Kidney epithelial cell (primary cell): ENCODE results near the gene GPD1. TPM values are rescaled to one million over a fixed set of nuclear protein-coding genes. Genes with fewer than 3 reads are reported as not detected.
"Not testable (repeated sequence)": the region's sequence is repeated elsewhere in the genome, so short reads cannot be mapped to it uniquely, and the experiment has no call there.

Experiments used
- DNase-seq: peaks from one replicate; pipeline ENCODE4 v3.0.0-alpha.2; 2010; ENCODE audit warnings: low read depth
- H3K27me3 ChIP-seq: 2 replicates; pipeline ENCODE4 v1.6.0; 2011; ENCODE audit warnings: low read length; ENCODE audit not compliant: control insufficient read depth, insufficient read depth
- H3K36me3 ChIP-seq: 2 replicates; pipeline ENCODE4 v1.5.1; 2011; ENCODE audit warnings: low read length; ENCODE audit not compliant: control insufficient read depth, insufficient read depth
- H3K4me3 ChIP-seq: 2 replicates; pipeline ENCODE4 v1.5.1; 2011; ENCODE audit warnings: low read depth, mild to moderate bottlenecking, control low read depth, low read length
- CTCF ChIP-seq: IDR thresholded peaks from 2 replicates; pipeline ENCODE4 v1.5.1; 2011; ENCODE audit warnings: mild to moderate bottlenecking, moderate library complexity, low read length, control low read depth, inconsistent platforms; ENCODE audit not compliant: insufficient read depth, poor library complexity, severe bottlenecking
- total RNA-seq: library from RNA; depleted of rRNA; stranded (reverse); fragments of >200 nt; gene quantifications from 2 replicates; pipeline ENCODE4 v1.2.3, GENCODE V29; 2015

Gene GPD1
- total RNA-seq, 1 donor from 2014 or later: 0.04 TPM

DNA sequence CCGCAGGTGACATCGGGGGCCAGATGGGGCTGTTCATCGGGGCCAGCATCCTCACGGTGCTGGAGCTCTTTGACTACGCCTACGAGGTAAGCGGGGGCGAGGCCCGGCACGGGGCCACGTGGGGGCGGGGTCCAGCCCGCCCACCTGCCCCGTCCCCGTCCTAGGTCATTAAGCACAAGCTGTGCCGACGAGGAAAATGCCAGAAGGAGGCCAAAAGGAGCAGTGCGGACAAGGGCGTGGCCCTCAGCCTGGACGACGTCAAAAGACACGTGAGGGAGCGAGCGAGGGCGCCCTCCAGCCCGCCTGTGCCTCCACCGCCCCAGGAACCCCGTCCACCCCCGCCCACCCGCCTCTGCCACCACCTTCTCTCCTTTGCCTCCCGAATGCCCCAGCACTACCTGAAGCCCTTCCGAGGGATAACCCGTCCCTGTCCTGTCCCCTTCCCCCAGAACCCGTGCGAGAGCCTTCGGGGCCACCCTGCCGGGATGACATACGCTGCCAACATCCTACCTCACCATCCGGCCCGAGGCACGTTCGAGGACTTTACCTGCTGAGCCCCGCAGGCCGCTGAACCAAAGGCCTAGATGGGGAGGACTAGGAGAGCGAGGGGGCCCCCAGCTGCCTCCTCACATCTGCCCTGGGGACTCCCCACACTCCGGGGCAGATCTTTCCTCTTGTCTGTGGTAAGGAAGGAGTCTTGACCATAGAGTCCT lies 22.6 kb upstream of the GPD1 start:
- Histone ChIP-seq H3K36me3 (no peaks in the 10 kb centered on the region), H3K4me3 (no peak overlapping the region), H3K27me3 (peaks cover 3% of the 10 kb centered on the region)
- no peak for DNase-seq
- TF ChIP-seq CTCF: no peak

GRCh38 chr12:50082644-50083043 lies 21.2 kb upstream of the GPD1 start:
- Histone ChIP-seq H3K27me3 (peaks cover 3% of the 10 kb centered on the region), H3K4me3 (no peak overlapping the region), H3K36me3 (no peaks in the 10 kb centered on the region)
- DNase-seq: no peak
- no peak for TF ChIP-seq CTCF

- H3K36me3 ChIP-seq: no peaks in the 10 kb centered on the region
- TF ChIP-seq CTCF: no peak
These were observed 20.5 kb upstream of the GPD1 start for GRCh38 chr12:50083301-50083700.

DNA sequence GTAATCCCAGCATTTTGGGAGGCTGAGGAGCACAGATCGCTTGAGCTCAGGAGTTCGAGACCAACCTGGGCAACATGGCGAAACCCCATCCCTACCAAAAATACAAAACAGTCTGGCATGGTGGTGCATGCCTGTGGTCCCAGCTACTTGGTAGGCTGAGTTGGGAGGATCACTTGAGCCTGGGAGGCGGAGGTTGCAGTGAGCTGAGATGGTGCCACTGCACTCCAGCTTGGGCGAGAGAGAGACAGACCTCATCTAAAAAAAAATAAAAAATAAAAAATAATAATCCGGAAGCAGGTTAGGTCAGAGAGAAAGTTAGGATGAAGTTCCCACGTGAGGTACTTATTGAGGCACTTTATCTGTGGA lies 19.4 kb upstream of the GPD1 start:
- not testable (repeated sequence) for DNase-seq, H3K36me3 ChIP-seq, H3K27me3 ChIP-seq
- peak overlapping the region; percentile 53 for H3K4me3 ChIP-seq

More at GRCh38 chr12:50083301-50083700, 20.5 kb upstream of the GPD1 start:
- no peak for DNase-seq
- Histone ChIP-seq H3K4me3 (no peak overlapping the region), H3K27me3 (peaks cover 3% of the 10 kb centered on the region)

- Histone ChIP-seq H3K4me3 (peak within 1 kb of the TSS; percentile 53), H3K27me3 (peaks cover 3% of the 10 kb centered on the region), H3K36me3 (peaks cover 1% of the 10 kb centered on the region)
- peak; percentile 72 for DNase-seq
- peak; percentile 74 for TF ChIP-seq CTCF
These were observed 18.8 kb upstream of the GPD1 start, which contains the start of gene SMARCD1 for GRCh38 chr12:50084775-50085614. Gene SMARCD1, plus strand, starts transcription at chr12:50085342. Its CDS starts 28 bp downstream, at chr12:50085370.

GRCh38 chr12:50085615-50086072 lies 18.2 kb upstream of the GPD1 start:
- Histone ChIP-seq H3K27me3 (peaks cover 3% of the 10 kb centered on the region), H3K36me3 (peaks cover 1% of the 10 kb centered on the region), H3K4me3 (peak overlapping the region; percentile 53)
- no peak for DNase-seq
- no peak for TF ChIP-seq CTCF
